ENCODE measurements around the gene NINJ2. TPM values are rescaled to one million over a fixed set of nuclear protein-coding genes. Genes with fewer than 3 reads are reported as not detected.

The NINJ2 gene
- total RNA-seq, 1 experiment from 2014 or later: 0.24 TPM

- Histone ChIP-seq H4K91ac (ENCODE audit: insufficient read length, low read depth, low read length) (no peak overlapping the region), H4K8ac (replicated peaks; ENCODE audit: insufficient read length, low read depth, low read length) (no peak overlapping the region), H3K18ac (ENCODE audit: insufficient read length, low read depth, low read length) (no peak overlapping the region), H2BK20ac (ENCODE audit: low read depth, low read length, poor library complexity, severe bottlenecking) (no peak overlapping the region), H3K4me2 (ENCODE audit: insufficient read depth, insufficient read length, low read length) (no peak overlapping the region), H3K9me3 (ENCODE audit: control insufficient read depth, low read depth, low read length) (no peaks in the 10 kb centered on the region), H2AFZ (ENCODE audit: low read length) (no peak overlapping the region), H3K23me2 (ENCODE audit: insufficient read length, low read depth, low read length, poor library complexity, severe bottlenecking) (no peaks in the 10 kb centered on the region), H2BK5ac (ENCODE audit: insufficient read length, low read length) (no peak overlapping the region), H3K14ac (ENCODE audit: insufficient read depth, low read length) (no peak overlapping the region), H2BK15ac (ENCODE audit: low read depth, low read length) (no peak overlapping the region), H3K79me1 (ENCODE audit: insufficient read depth, low read depth, low read length, poor library complexity, severe bottlenecking) (no peaks in the 10 kb centered on the region), H3K9ac (ENCODE audit: extremely low read depth, insufficient read length, low read length) (no peak overlapping the region), H3K4me1 (ENCODE audit: insufficient read depth, low read length) (no peaks in the 10 kb centered on the region), H4K5ac (ENCODE audit: insufficient read length, low read depth, low read length) (no peak overlapping the region), H2AK5ac (ENCODE audit: insufficient read length, low read length) (no peak overlapping the region), H3K4ac (ENCODE audit: low read depth, low read length) (no peak overlapping the region), H2BK120ac (ENCODE audit: low read depth, low read length, poor library complexity, severe bottlenecking) (no peak overlapping the region), H3K27ac (ENCODE audit: insufficient read length, low read depth, low read length) (no peak overlapping the region), H3K27me3 (ENCODE audit: insufficient read depth, low read length) (no peaks in the 10 kb centered on the region), H4K20me1 (ENCODE audit: control insufficient read depth, insufficient read depth, insufficient read length) (no peaks in the 10 kb centered on the region), H3K56ac (ENCODE audit: insufficient read length, low read depth, low read length) (no peak overlapping the region), H3K79me2 (ENCODE audit: insufficient read depth, low read length) (no peaks in the 10 kb centered on the region), H2BK12ac (ENCODE audit: insufficient read length, low read depth, low read length) (no peak overlapping the region), H3K23ac (ENCODE audit: insufficient read length, low read depth, low read length) (no peak overlapping the region), H3T11ph (ENCODE audit: low read length) (no peak overlapping the region)
- no peak for DNase-seq
- WGBS (ENCODE audit: extremely low coverage, insufficient read length, low lambda C conversion rate): no CpG with 5 or more reads among the region's 7 CpGs
- H3K36me3 Mint-ChIP-seq (ENCODE audit: insufficient read depth in 1 of 3, low read depth in 3 of 3): no peaks in the 10 kb centered on the region
- H3K27ac Mint-ChIP-seq: peak overlapping the region in 1 of 3 experiments; percentile 93; a peak in 2 of 7 replicates
- H3K4me1 Mint-ChIP-seq: peaks cover 2 to 9% of the 10 kb centered on the region in 2 experiments; a peak in 3 of 4 replicates
- TF ChIP-seq CTCF (conservative IDR thresholded peaks at IDR 0.05): no peak
- no peaks in the 10 kb centered on the region for H3K9me3 Mint-ChIP-seq
- no peak overlapping the region for H3K4me3 Mint-ChIP-seq
- peaks cover 2% of the 10 kb centered on the region; the same call in 1 of the 2 replicates for H3K27me3 Mint-ChIP-seq (ENCODE audit: low read depth)
Observed at GRCh38 chr12:604956-605355, 58.3 kb downstream of the NINJ2 start.

All from H9 (cell line).